Colonic mucosa (tissue), 4 donors: ENCODE measurements around the gene C22orf42. TPM values are rescaled to one million over a fixed set of nuclear protein-coding genes. Genes with fewer than 3 reads are reported as not detected.

Experiments
- DNase-seq: peaks from one replicate; pipeline ENCODE4 v3.0.0-alpha.2; 2020
- H3K27ac ChIP-seq: fragments of 200-600 bp; one replicate; pipeline ENCODE4 v1.8.0; 2021
- H3K27me3 ChIP-seq: fragments of 200-600 bp; one replicate; pipeline ENCODE4 v1.8.0; 2021
- H3K36me3 ChIP-seq: fragments of 200-600 bp; one replicate; pipeline ENCODE4 v1.8.0; 2021
- H3K4me1 ChIP-seq: fragments of 200-600 bp; one replicate; pipeline ENCODE4 v1.8.0; 2021; ENCODE audit warnings: mild to moderate bottlenecking
- H3K4me3 ChIP-seq: fragments of 200-600 bp; one replicate; pipeline ENCODE4 v1.8.0; 2021
- H3K9ac ChIP-seq, 2 donors: one replicate each; pipeline ENCODE4 v1.7.0; 2013; ENCODE audit warnings: control low read depth in 2 of 2, low read depth in 2 of 2, low read length in 2 of 2
- H3K9me3 ChIP-seq: fragments of 200-600 bp; one replicate; pipeline ENCODE4 v1.8.0; 2021
- CTCF ChIP-seq: fragments of 200-600 bp; IDR thresholded peaks from one replicate; pipeline ENCODE4 v1.8.0; 2022; ENCODE audit warnings: antibody characterized with exemption, mild to moderate bottlenecking
- intact Hi-C: fragments of 100-400 bp; cut with DNase I; formaldehyde crosslinking; loops from one replicate; pipeline ENCODE4 v1.14.1; 2022
- total RNA-seq, 2 donors: library from RNA; stranded (reverse); fragmentation: NEBNext Ultra II Directional in 1 of 2; extraction: Animal tissue kit (Norgen Biotek cat#: 25700) in 1 of 2; gene quantifications; one replicate each; pipeline ENCODE4 v1.2.1, GENCODE V29; 2021
- donor health status: healthy.
- donor health status: DM: no; HTN: no; CAD: no.
- donor health status: DM: no; HTN: no; CAD: no.

Gene C22orf42
- total RNA-seq, 2 donors from 2014 or later = not detected

GRCh38 chr22:32132783-32133182, 26.3 kb downstream of the C22orf42 start:
- Histone ChIP-seq H3K4me1 (no peaks in the 10 kb centered on the region), H3K27ac (no peak overlapping the region), H3K36me3 (no peaks in the 10 kb centered on the region), H3K9me3 (no peaks in the 10 kb centered on the region), H3K9ac (no peak overlapping the region), H3K27me3 (no peaks in the 10 kb centered on the region), H3K4me3 (no peak overlapping the region)
- no peak for DNase-seq
- TF ChIP-seq CTCF = no peak
- intact Hi-C loops = no loop called here

- Histone ChIP-seq H3K27me3 (no peaks in the 10 kb centered on the region), H3K4me3 (no peak overlapping the region), H3K27ac (no peak overlapping the region), H3K4me1 (no peaks in the 10 kb centered on the region), H3K36me3 (no peaks in the 10 kb centered on the region), H3K9ac (no peak overlapping the region), H3K9me3 (no peaks in the 10 kb centered on the region)
- DNase-seq = no peak
- intact Hi-C loops = no loop called here
- TF ChIP-seq CTCF = no peak
Observed at GRCh38 chr22:32132126-32132525, 27.0 kb downstream of the C22orf42 start.

GRCh38 chr22:32130464-32130863, 28.6 kb downstream of the C22orf42 start:
- Histone ChIP-seq H3K9ac (no peak overlapping the region), H3K27me3 (no peaks in the 10 kb centered on the region), H3K27ac (no peak overlapping the region), H3K4me3 (no peak overlapping the region), H3K36me3 (no peaks in the 10 kb centered on the region), H3K4me1 (no peaks in the 10 kb centered on the region), H3K9me3 (no peaks in the 10 kb centered on the region)
- intact Hi-C loops = no loop called here
- no peak for TF ChIP-seq CTCF
- DNase-seq = no peak

- Histone ChIP-seq H3K36me3 (no peaks in the 10 kb centered on the region), H3K9ac (no peak overlapping the region), H3K27me3 (no peaks in the 10 kb centered on the region), H3K4me3 (no peak overlapping the region), H3K4me1 (no peaks in the 10 kb centered on the region), H3K27ac (no peak overlapping the region), H3K9me3 (no peaks in the 10 kb centered on the region)
- DNase-seq = no peak
- intact Hi-C loops = no loop called here
- no peak for TF ChIP-seq CTCF
Observed at GRCh38 chr22:32127904-32128303, 31.2 kb downstream of the C22orf42 start.

- no peak overlapping the region for H3K4me3 ChIP-seq
- DNase-seq = no peak
- no peak overlapping the region for H3K27ac ChIP-seq
- intact Hi-C loops = no loop called here
- H3K27me3 ChIP-seq = no peaks in the 10 kb centered on the region
- no peak for TF ChIP-seq CTCF
- H3K9me3 ChIP-seq = no peaks in the 10 kb centered on the region
- no peak overlapping the region for H3K9ac ChIP-seq
- H3K4me1 ChIP-seq = no peaks in the 10 kb centered on the region
- H3K36me3 ChIP-seq = no peaks in the 10 kb centered on the region
Observed at GRCh38 chr22:32123657-32124056, 35.4 kb downstream of the C22orf42 start.

GRCh38 chr22:32122899-32123298, 36.2 kb downstream of the C22orf42 start:
- Histone ChIP-seq H3K36me3 (no peaks in the 10 kb centered on the region), H3K9me3 (no peaks in the 10 kb centered on the region), H3K4me3 (no peak overlapping the region), H3K4me1 (no peaks in the 10 kb centered on the region), H3K27me3 (no peaks in the 10 kb centered on the region), H3K27ac (no peak overlapping the region), H3K9ac (no peak overlapping the region)
- DNase-seq = no peak
- intact Hi-C loops = no loop called here
- no peak for TF ChIP-seq CTCF
